Activated CD4-positive, alpha-beta memory T cell treated with anti-CD3 and anti-CD28 coated beads, Interleukin-2, amount 10 ng/mL, durations not matched to agents 7 days and 5 days (primary cell): Measurements from ENCODE around the gene ABCA2. TPM values are rescaled to one million over a fixed set of nuclear protein-coding genes. Genes with fewer than 3 reads are reported as not detected.

ENCODE experiments used
- CTCF ChIA-PET: fragments of 350-600 bp; sonication (Branson Sonifier 250); formaldehyde crosslinking; loops from one replicate; lab custom pipeline; 2021; ENCODE audit warnings: antibody characterized with exemption, inconsistent platforms; lab: Charles Lee
- POLR2A ChIA-PET: fragments of 350-600 bp; sonication (Branson Sonifier 250); formaldehyde crosslinking; loops from one replicate; lab custom pipeline; 2021; ENCODE audit warnings: antibody characterized with exemption; lab: Charles Lee
- DNase-seq: peaks from one replicate; pipeline ENCODE4 v3.0.0-alpha.2; 2020
- H3K27ac Mint-ChIP-seq: one replicate; pipeline ENCODE4 v1.8.0; 2021; ENCODE audit warnings: mild to moderate bottlenecking, mixed read lengths
- H3K27me3 Mint-ChIP-seq: one replicate; pipeline ENCODE4 v1.8.0; 2021; ENCODE audit warnings: mixed read lengths
- H3K36me3 Mint-ChIP-seq: one replicate; pipeline ENCODE4 v1.8.0; 2021; ENCODE audit warnings: low read depth, mixed read lengths
- H3K4me1 Mint-ChIP-seq: one replicate; pipeline ENCODE4 v1.8.0; 2021; ENCODE audit warnings: mixed read lengths
- H3K4me3 Mint-ChIP-seq: one replicate; pipeline ENCODE4 v1.8.0; 2021; ENCODE audit warnings: mild to moderate bottlenecking, mixed read lengths
- H3K9me3 Mint-ChIP-seq: one replicate; pipeline ENCODE4 v1.8.0; 2021; ENCODE audit warnings: mixed read lengths
- total RNA-seq, 2 experiments: library from RNA; stranded (reverse); gene quantifications; one replicate each; pipeline ENCODE4 v1.2.3, GENCODE V29; 2021

The ABCA2 gene
- total RNA-seq, 2 experiments from 2014 or later: 55.5 to 65.9 TPM

GRCh38 chr9:136982232-136983051 is 45.6 kb downstream of the ABCA2 start, which contains the start of gene LCNL1:
LCNL1 (plus strand) TSS chr9:136982993; CDS start chr9:136983587, 594 bp downstream.
- Mint-ChIP-seq H3K27me3 (peaks cover 20% of the 10 kb centered on the region), H3K9me3 (no peaks in the 10 kb centered on the region), H3K4me3 (no peak within 1 kb of the TSS), H3K36me3 (peaks cover 3% of the 10 kb centered on the region), H3K4me1 (peaks cover 4% of the 10 kb centered on the region), H3K27ac (no peak within 1 kb of the TSS)
- ChIA-PET POLR2A (interaction anchor here (1.4 kb wide), 1 partner anchor 9 kb away, joined by 5 read pairs; no protein-coding TSS in a partner anchor), CTCF (no interaction called here)
- DNase-seq: no peak

- ChIA-PET POLR2A (interaction anchor here (1.4 kb wide), 1 partner anchor 10 kb away, joined by 5 read pairs; no protein-coding TSS in a partner anchor), CTCF (no interaction called here)
- no peak for DNase-seq
- Mint-ChIP-seq H3K9me3 (no peaks in the 10 kb centered on the region), H3K27me3 (peaks cover 18% of the 10 kb centered on the region), H3K36me3 (peaks cover 3% of the 10 kb centered on the region), H3K27ac (no peak overlapping the region), H3K4me1 (peaks cover 8% of the 10 kb centered on the region), H3K4me3 (no peak overlapping the region)
These were observed 46.3 kb downstream of the ABCA2 start for GRCh38 chr9:136981588-136982231.

GRCh38 chr9:136980669-136981478 is 47.2 kb downstream of the ABCA2 start:
- H3K9me3 Mint-ChIP-seq: no peaks in the 10 kb centered on the region
- H3K27me3 Mint-ChIP-seq: peaks cover 14% of the 10 kb centered on the region

GRCh38 chr9:136979769-136980587 is 48.1 kb downstream of the ABCA2 start:
- peaks cover 23% of the 10 kb centered on the region for H3K4me1 Mint-ChIP-seq
- H3K9me3 Mint-ChIP-seq: no peaks in the 10 kb centered on the region
- H3K4me3 Mint-ChIP-seq: no peak overlapping the region
- ChIA-PET CTCF (no interaction called here), POLR2A (no interaction called here)
- H3K27ac Mint-ChIP-seq: no peak overlapping the region
- H3K27me3 Mint-ChIP-seq: peaks cover 11% of the 10 kb centered on the region
- H3K36me3 Mint-ChIP-seq: peaks cover 3% of the 10 kb centered on the region
- DNase-seq: no peak

More at GRCh38 chr9:136980669-136981478, 47.2 kb downstream of the ABCA2 start:
- ChIA-PET CTCF (no interaction called here), POLR2A (no interaction called here)
- Mint-ChIP-seq H3K4me3 (no peak overlapping the region), H3K36me3 (peaks cover 3% of the 10 kb centered on the region), H3K4me1 (peaks cover 14% of the 10 kb centered on the region), H3K27ac (no peak overlapping the region)
- no peak for DNase-seq

DNA sequence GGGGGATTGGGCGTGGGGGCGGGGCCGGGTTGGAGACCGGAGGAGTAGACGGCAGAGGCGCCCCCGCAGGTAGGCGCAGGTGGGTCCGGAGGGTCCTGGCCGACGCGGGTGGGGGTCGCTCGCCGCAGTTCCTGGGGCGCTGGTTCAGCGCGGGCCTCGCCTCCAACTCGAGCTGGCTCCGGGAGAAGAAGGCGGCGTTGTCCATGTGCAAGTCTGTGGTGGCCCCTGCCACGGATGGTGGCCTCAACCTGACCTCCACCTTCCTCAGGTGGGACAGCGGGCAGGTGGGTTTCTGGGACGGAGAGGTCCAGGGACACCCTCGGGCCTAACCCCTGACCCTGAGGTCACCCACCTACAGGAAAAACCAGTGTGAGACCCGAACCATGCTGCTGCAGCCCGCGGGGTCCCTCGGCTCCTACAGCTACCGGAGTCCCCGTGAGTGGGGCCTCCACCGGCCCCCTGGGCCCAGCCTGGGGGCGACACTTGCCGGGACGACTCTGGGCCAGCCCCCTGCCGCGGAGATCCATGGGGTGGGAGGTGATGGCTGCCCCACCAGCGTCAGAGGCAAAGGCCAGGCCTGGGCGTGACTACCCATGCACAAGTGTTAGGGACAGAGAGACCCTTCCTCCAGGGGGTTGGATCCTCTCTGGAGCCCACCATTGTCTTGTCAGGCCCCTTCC is 49.0 kb downstream of the ABCA2 start:
- Mint-ChIP-seq H3K4me3 (no peak overlapping the region), H3K27me3 (peaks cover 8% of the 10 kb centered on the region), H3K36me3 (peaks cover 3% of the 10 kb centered on the region), H3K9me3 (no peaks in the 10 kb centered on the region), H3K27ac (no peak overlapping the region), H3K4me1 (peaks cover 32% of the 10 kb centered on the region)
- DNase-seq: no peak
- ChIA-PET POLR2A (interaction anchor here (1.2 to 3.0 kb wide), 4 partner anchors 12 to 18 kb away, joined by 3 to 29 read pairs (median 7); partner anchors contain the start of genes CLIC3 and PAXX), CTCF (interaction anchor here (0.8 to 1.5 kb wide), 6 partner anchors 13 to 97 kb away, joined by 3 to 6 read pairs (median 3); partner anchors contain the start of gene PAXX)

DNA sequence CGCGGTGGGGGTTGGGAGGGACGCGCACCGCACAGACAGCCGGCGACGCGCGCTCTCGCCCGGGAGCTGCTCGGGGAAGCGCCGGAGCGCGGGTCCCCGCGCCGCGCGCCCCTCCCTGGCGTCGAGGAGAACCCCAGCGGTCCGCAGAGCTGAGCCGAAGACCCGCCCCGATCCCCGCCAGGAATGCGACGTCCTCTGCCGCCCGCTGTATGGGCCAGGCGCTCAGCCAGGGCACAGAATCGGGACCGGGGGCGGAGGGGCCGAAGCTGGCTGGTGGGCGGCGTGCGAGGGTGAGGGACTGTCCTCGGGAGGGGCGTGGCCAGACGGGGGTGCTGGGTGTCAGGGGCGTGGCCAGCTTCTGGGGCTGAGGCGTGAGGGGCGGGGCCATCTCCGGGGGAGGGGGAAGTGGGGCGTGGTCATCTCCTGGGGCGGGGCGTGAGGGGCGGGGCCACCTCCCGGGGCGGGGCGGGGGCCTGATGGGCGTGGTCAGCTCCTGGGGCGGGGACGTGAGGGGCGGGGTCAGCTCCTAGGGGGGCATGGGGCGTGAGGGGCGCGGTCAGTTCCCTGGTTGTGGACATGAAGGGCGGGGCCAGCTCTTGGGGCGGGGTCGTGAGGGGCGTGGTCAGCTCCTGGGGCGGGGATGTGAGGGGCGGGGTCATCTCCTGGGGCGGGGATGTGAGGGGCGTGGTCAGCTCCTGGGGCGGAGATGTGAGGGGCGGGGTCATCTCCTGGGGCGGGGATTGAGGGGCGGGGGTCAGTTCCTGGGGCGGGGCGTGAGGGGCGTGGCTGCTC is 49.8 kb downstream of the ABCA2 start:
- H3K27me3 Mint-ChIP-seq: peaks cover 1% of the 10 kb centered on the region
- H3K4me1 Mint-ChIP-seq: peaks cover 33% of the 10 kb centered on the region
- CTCF ChIA-PET: interaction anchor here (0.6 to 1.5 kb wide), 7 partner anchors 8 to 96 kb away, joined by 3 to 6 read pairs (median 3); partner anchors contain the start of gene PAXX

DNA sequence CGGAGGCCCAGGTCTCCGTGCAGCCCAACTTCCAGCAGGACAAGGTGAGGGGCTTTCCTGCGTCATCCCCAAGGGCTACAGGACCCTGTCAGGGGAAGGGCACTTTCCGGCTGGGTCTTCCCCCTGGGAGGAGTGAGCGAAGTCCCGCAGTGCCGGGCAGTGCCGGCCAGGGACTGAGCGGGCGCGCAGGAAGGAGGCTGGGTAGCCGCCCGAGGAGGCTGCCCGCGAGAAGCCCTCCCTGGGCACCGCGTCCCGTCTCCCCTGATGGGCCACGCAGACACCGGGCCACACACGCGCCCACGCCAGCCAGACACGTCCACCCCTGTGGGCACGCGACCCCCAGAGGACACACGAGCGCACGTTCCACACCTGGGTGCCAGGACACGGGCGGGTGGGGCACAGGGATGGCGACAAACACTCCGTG is 50.4 kb downstream of the ABCA2 start:
- H3K36me3 Mint-ChIP-seq: no peaks in the 10 kb centered on the region
- H3K9me3 Mint-ChIP-seq: no peaks in the 10 kb centered on the region
- POLR2A ChIA-PET: interaction anchor here (0.8 to 3.0 kb wide), 5 partner anchors 11 to 33 kb away, joined by 3 to 29 read pairs (median 5); partner anchors contain the start of genes C8G, CLIC3, FBXW5 and PAXX
- no peak for DNase-seq
- H3K4me3 Mint-ChIP-seq: peak overlapping the region; percentile 27
- CTCF ChIA-PET: interaction anchor here (0.6 to 1.5 kb wide), 5 partner anchors 8 to 57 kb away, joined by 3 to 6 read pairs (median 3); partner anchors contain the start of gene PAXX
- H3K4me1 Mint-ChIP-seq: peaks cover 33% of the 10 kb centered on the region
- H3K27me3 Mint-ChIP-seq: peaks cover 1% of the 10 kb centered on the region
- no peak overlapping the region for H3K27ac Mint-ChIP-seq

More for the DNA sequence above, 49.8 kb downstream of the ABCA2 start:
- no peaks in the 10 kb centered on the region for H3K9me3 Mint-ChIP-seq
- H3K36me3 Mint-ChIP-seq: no peaks in the 10 kb centered on the region
- no peak overlapping the region for H3K4me3 Mint-ChIP-seq
- POLR2A ChIA-PET: interaction anchor here (0.8 to 3.0 kb wide), 6 partner anchors 12 to 34 kb away, joined by 3 to 29 read pairs (median 4); partner anchors contain the start of genes C8G, CLIC3, FBXW5 and PAXX
- peak; percentile 83 for DNase-seq
- no peak overlapping the region for H3K27ac Mint-ChIP-seq

GRCh38 chr9:136977223-136977622 is 50.8 kb downstream of the ABCA2 start, which contains the start of gene PTGDS:
PTGDS (plus strand) TSS chr9:136977504; CDS start chr9:136977579, 75 bp downstream.
- POLR2A ChIA-PET: interaction anchor here (1.1 to 4.2 kb wide), 5 partner anchors 10 to 89 kb away, joined by 3 to 70 read pairs (median 13); partner anchors contain the start of gene PAXX
- Mint-ChIP-seq H3K4me3 (peak within 1 kb of the TSS; percentile 71), H3K4me1 (peaks cover 33% of the 10 kb centered on the region), H3K36me3 (no peaks in the 10 kb centered on the region), H3K9me3 (no peaks in the 10 kb centered on the region), H3K27ac (peak within 1 kb of the TSS; percentile 52), H3K27me3 (peaks cover 1% of the 10 kb centered on the region)
- CTCF ChIA-PET: interaction anchor here (0.5 to 3.8 kb wide), 6 partner anchors 10 to 574 kb away, joined by 3 to 27 read pairs (median 17); partner anchors contain the start of genes MRPL41 and PAXX
- DNase-seq: no peak

GRCh38 chr9:136975644-136976043 is 52.4 kb downstream of the ABCA2 start:
- Mint-ChIP-seq H3K36me3 (no peaks in the 10 kb centered on the region), H3K9me3 (no peaks in the 10 kb centered on the region), H3K4me3 (peak overlapping the region; percentile 71), H3K4me1 (peaks cover 33% of the 10 kb centered on the region), H3K27ac (peak overlapping the region; percentile 77), H3K27me3 (peaks cover 1% of the 10 kb centered on the region)
- ChIA-PET POLR2A (interaction anchor here (0.6 to 4.2 kb wide), 10 partner anchors 10 to 59 kb away, joined by 3 to 70 read pairs (median 6); partner anchors contain the start of genes CLIC3, FBXW5 and PAXX), CTCF (interaction anchor here (0.7 to 3.8 kb wide), 13 partner anchors 10 to 163 kb away, joined by 3 to 27 read pairs (median 5); partner anchors contain the start of gene PAXX)
- DNase-seq: peak; percentile 64
